COR-L47 (cell line): Measurements from ENCODE around the gene GPR132.
"Not testable (repeated sequence)": the region's sequence is repeated elsewhere in the genome, so short reads cannot be mapped to it uniquely, and the experiment has no call there.

Experiments
- DNase-seq: peaks from one replicate; lab custom pipeline; 2025; lab: John Stamatoyannopoulos, UW

The GPR132 gene

DNA sequence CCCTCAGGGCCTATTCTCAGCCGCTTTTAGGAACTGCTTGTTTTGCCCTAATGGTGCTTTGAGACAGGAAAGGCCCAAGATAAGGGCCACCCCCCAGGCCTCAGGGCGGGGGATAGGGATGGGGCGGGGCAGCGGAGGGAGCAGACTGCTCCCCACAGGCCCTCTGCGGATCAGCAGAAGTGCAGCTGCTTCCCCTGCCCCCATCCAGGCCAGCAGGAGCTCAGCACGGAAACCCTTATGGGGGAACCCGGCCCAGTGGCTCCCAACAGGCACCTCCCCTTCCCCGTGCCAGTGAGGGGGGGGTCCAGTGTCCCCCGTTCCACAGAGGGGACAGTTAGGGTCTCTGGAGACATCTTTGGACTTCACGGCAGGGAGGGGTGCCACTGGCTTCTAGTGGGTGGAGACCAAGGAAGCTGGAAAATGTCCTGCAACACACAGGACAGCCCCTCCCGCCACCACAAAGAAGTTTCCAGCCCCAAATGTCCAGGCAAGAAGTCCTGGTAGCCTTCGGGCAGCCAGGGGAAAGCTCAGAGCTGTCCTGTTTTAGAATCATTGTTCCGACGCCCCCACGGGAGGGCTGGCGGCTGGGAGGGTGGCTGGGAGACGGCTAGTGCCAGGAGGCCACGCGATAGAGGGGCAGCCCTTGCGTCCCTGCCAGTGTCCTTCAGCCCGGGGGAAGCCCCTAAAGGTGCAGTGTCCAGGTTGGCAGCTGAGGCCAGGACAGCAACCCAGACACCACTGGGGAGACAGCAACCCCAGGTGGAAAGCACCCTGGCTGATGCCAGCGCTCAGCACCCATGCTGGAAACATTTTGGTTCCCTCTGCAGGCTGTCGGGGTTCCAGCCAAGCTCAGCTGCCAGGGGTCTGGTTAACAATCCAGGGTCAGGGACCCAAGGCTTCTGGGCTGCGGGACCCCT is 10.4 kb upstream of the GPR132 start:
- DNase-seq: peak; percentile 76

- DNase-seq: peak; percentile 93
These were observed 9.4 kb upstream of the GPR132 start for GRCh38 chr14:105074601-105075053.

DNA sequence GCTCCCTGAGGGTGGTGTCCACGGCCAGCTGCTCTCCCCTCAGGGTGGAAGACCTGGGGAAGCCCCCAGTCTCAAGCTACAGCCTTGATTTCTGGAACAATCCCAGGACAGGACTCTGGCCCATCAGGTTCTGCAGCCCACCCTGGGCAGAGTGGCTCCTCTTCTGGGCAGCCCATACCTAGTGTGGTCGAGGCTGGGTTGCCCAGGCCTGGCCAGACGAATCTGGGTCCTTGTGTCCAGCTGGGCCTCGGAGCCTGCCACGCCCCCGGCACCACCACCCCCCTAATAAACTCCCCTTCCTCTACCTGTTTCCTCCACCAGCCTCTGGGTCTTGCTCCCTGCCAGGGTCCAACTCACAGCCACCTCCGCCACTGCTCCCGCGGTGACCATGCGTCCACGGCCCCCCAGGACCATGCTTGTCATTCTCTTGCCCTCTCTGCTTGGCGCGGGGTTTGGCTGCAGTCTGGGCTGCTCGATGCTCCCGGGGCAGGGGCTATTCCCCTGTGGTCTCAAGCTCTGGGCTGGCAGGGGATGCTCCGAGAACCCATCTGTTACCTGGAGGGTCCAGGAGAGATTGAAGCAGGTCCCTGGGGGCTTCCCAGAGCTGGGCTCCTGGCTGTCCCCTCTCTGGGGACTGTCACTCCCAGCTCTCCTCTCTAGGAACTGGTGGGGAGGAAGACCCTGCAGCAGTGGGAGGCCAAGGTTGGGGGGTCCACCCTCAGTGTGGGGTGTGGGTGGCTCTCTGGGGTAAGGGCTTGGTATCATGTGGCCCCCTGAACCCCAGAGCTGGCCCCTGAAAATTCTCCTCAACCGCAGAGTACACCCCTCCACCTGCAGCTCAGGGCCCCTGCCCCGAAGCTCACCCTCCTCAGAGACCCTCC is 8.7 kb upstream of the GPR132 start:
- DNase-seq: no peak

- DNase-seq: no peak
These were observed 7.9 kb upstream of the GPR132 start for GRCh38 chr14:105072892-105073719.

DNA sequence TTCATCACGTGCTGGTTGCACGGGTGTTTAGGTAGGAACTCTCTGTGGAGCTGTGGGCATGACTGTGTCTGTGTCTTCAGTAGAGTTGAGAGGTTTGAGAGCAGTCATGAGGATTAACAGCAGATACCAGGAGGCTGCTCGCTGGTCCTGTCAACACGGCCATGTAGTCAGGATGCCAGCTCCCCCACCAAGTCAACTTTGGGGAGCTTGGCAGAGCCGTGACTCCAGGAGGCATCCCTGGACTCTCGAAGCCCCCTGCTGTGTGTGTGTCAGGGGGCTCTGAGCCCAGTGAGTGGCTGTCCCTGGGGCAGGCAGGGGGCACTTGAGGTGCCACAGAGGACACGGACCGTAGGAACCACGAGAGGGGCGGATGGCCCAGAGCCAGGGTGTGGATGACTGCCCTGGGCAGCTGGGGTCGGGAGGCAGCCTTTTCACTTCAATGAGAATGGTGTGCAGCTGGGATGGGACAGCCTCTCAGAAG is 7.2 kb upstream of the GPR132 start:
- DNase-seq: no peak

DNA sequence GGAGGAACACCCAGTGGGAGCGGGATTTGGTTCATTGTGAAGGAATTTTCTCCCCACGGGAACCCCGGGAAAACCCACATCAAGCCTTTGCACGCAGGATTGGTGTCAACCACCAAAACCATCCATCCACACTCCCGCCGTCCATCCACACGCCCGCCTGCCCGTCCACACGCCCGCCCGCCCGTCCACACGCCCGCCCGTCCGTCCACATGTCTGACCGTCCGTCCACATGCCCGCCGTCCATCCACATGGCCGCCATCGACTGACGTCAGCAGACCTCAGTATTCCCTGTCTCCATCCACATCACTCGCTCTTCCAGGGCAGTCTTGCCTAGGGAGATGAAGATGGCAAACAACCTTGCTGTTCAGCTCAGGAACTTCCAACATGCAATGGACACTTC is 6.7 kb upstream of the GPR132 start:
- no peak for DNase-seq

DNA sequence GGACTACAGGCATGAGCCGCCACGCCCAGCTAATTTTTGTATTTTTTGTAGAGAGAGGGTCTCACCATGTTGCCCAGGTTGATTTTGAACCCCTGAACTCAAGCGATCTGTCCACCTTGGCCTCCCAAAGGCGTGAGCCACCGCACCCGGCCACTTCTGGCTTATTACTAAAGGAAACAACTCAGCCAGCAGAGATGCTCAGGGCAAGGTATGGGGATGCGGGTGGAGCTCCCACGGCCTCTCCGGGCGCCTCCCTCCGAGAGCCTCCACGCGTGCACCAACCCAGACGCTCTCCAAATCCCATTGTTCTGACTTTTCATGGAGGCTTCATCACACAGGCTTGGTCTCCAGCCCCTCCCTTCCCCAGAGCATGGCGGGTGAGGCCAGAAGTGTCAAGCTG is 6.1 kb upstream of the GPR132 start:
- DNase-seq: no peak

DNA sequence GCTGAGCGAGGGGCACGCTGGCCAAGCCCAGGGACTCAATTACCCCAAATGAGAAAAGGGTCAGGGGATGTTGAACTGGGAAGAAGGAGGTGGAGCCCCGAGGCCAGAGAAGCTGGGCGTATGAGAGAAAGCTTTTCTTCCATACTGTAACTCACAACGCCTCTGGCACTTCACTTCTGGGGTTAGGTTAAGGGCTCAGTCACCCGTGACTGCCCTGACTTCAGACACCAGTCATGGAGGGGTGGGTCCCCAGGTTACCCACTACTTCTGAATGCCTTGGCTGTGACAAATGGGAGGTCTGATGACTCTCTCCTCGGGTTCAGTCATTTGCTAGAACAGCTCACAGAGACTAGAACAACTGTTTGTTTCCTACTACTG is 5.5 kb upstream of the GPR132 start:
- DNase-seq: no peak

GRCh38 chr14:105069871-105070759 is 4.9 kb upstream of the GPR132 start:
- no peak for DNase-seq

DNA sequence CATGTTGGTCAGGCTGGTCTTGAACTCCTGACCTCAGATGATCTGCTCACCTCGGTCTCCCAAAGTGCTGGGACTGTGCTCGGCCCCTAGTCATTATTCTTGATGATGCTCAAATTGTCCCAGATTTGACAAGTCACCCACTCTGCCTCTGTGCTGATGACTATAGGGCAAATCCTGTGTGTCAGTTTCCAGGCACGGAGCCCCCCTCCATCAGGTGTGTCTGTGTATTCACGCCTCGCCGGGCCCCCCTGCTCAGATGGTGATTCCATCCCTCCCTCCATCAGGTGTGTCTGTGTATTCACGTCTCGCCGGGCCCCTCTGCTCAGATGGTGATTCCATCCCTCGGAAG is 4.3 kb upstream of the GPR132 start:
- no peak for DNase-seq

- DNase-seq: no peak
These were observed 3.6 kb upstream of the GPR132 start for GRCh38 chr14:105068818-105069217.

- no peak for DNase-seq
These were observed 2.7 kb upstream of the GPR132 start for GRCh38 chr14:105067969-105068301.

GRCh38 chr14:105067140-105067968 is 2.1 kb upstream of the GPR132 start:
- DNase-seq: no peak

- DNase-seq: no peak
These were observed 1.2 kb upstream of the GPR132 start for GRCh38 chr14:105066240-105067071.

- DNase-seq: no peak
These were observed 498 bp downstream of the GPR132 start for GRCh38 chr14:105064721-105065143.

DNA sequence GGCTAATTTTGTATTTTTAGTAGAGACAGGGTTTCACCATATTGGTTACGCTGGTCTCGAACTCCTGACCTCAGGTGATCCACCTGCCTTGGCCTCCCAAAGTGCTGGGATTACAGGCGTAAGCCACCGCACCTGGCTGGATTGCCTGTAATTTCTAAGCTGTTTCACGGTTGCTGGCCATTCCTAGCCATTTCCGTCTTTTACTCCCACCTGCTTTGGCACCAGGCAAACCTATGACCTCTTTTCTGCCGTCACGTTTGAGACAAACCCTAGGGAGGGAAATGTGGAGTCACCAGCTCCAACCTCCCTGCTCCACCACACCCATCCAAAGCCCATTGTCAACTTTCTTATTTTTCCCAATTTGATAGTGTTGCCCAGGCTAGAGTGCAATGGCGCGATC is 1.2 kb downstream of the GPR132 start:
- DNase-seq: no peak

DNA sequence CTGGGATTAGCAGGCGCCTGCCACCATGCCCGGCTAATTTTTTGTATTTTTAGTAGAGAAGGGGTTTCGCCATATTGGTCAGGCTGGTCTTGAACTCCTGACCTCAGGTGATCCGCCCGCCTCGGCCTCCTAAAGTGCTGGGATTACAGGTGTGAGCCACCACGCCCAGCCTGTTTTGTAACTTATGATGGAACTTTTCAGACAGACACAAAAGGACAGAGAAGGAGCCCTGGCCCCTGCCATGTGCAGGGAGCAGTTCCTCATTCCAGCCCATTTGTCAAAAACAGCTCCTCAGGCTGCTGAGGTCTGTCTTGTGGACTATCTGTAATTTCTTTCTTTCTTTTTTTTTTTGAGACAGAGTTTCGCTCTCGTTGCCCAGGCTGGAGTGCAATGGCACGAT is 1.7 kb downstream of the GPR132 start:
- DNase-seq: not testable (repeated sequence)

DNA sequence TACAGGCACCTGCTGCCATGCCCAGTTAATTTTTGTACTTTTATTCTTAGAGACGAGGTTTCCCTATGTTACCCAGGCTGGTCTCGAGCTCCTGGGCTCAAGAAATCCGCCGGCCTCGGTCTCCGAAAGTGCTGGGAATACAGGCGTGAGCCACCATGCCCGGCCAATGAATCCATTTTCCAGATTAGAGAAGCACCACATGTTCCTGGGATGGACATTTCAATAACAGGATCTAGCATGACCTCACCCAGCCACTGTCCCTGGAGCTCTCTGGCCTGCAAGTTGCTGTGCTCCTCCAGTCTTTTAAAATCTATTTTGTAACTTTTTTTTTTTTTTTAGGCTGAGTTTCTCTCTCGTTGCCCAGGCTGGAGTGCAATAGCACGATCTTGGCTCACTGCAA is 2.2 kb downstream of the GPR132 start:
- no peak for DNase-seq

DNA sequence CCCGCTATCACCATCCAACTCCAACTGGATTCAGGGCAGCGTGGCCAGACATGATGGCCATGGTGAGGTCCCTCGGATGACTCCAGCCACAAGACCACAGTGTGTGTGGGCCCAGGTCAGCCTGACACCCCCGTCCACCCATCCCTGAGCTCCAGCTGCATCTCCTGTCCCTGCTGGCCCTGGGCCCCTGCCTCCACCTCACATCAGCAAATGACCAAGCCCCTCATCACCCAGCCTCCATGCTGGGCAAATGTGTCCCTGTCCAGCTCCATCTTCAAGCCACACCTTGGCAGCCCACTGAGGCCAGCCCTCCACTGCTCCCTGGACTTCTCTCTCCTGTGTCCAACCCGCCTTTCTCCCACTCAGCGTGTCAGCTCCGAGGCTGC is 3.2 kb downstream of the GPR132 start:
- DNase-seq: no peak
